ENCODE measurements around the gene EGFL7. TPM values are rescaled to one million over a fixed set of nuclear protein-coding genes. Genes with fewer than 3 reads are reported as not detected.
"Not testable (repeated sequence)": the region's sequence is repeated elsewhere in the genome, so short reads cannot be mapped to it uniquely, and the experiment has no call there.

EGFL7 gene
- polyA plus RNA-seq, 5 donors: 60.3 to 160 (median 86.2) TPM

DNA sequence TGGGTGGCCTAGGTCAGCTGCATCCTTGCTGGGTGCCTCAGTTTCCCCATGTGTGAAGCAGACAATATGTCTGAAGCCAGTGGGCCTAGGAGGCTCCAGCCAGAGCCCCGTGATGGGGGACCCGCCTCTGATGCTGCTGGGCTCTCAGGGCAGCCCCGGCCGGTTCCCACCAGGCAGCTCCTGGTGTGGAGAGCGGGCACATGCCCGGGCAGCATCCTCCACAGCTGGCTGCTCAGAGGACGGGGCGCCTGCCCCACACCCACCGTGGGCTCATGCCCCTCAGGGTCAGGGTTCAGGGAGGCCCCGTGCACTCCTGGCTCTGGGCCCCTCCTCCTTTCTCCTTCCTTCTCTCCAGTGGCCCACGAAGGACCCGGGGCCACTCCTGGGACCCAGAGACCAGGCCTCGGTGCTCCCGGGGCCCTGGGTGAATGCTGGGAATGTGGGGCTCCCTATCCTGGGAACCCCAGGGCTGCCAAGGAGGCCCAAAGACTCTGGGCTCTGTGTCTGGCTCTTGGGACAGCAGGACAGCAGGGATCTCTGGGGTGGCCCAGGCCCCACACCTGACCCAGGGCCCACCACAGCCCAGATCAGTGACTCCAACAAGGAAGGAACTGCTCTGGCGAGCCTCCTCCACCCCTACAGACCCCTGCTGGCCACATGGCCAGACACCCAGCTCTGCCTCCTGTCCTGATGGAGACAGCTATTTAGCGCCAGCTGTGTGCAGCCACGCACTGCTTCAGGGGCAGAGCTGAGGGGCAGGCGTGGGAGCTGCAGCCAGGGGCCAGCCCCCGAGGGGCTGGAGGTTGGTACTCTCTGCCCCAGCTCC is 39.5 kb upstream of the EGFL7 start:
- DNase-seq: no peak

DNA sequence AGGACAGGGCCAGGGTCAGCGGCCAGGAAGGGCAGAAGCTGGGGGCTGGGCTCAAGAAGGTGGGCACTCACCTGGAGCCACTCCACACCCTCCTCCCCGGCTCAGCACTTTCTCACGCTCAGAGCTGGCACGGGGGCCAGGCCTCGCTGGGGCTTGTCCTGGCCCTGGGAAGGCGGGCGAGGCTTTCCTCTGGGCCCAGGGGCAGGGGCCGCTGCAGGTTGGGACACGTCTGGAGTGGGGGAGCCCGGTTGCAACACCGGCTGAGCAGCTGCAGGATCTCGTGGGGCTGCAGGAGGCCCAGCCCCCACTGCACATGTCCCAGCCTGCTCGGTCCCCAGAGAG is 38.9 kb upstream of the EGFL7 start:
- no peak for DNase-seq

DNA sequence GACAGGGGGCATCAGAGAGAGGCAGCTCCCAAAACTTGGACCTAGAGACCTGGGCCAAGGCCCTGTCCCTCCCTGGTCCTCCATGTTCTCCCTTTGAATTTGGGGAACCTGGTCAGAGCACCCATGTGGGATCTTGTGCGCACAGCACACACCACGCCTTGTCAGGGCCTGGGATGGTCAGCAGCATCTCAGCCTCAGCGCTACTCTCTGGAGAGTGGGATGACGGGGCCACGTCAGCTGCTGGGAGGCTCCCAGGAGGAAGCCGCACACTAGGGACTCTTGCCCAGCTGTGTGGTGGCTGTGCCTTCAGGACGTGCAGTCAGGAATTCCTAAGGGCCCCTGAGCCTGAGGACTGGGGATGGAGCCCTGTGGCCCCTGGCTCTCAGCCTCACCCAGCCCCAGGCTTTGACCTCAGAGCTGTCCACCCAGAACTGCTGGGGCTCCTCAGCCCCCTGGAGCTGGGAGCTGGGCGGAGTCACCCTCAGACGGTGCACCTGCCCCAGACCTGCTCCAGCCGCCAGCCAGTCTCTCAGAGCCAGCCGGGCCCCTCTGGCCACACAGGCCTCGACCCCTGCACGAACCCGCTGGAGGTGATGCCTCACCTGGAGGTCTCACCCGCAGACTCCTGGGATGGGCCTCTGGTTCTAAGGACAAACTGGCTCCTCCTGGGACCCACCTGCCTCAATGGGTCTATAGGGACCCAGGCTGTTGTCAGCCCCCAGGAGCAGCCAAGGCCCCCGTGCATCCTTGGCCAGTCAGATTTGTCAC is 38.3 kb upstream of the EGFL7 start:
- no peak for DNase-seq

GRCh38 chr9:136625101-136626065 is 37.3 kb upstream of the EGFL7 start:
- peak in 1 of 2 donors; percentile 62 for DNase-seq

DNA sequence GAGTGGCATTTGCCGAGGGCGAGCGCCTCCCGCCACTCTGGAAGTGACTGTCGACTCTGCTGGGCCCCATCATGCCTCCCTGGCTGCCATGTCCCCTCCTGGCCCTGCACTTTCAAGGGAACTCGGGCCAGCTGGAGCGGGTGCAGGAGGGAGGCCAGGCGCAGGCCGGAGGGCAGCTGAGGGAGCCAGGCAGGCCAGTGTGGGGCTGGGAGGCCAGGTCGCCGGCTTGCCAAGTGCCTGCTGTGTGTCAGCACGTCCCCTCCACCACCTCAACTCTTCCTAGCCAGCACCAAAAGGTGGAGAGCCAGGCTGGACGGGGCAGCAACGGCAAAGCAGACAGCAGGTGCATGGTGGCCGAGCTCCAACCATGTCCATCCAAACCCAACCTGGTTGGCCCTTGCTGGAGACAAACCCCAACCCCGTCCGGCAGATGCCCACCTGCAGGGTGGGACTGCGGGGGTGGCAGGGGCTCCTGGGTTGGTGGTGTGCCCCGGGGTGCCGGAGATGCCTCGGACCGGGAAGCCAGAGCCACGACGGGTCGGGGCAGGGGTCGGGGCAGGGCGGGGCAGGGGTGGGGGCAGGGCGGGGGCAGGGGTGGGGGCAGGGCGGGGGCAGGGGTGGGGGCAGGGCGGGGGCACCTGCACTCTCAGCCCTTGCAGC is 36.5 kb upstream of the EGFL7 start:
- no peak for DNase-seq

GRCh38 chr9:136626740-136627642 is 35.7 kb upstream of the EGFL7 start:
- DNase-seq: no peak

- DNase-seq: no peak
Observed at GRCh38 chr9:136627703-136628102, 35.0 kb upstream of the EGFL7 start.

GRCh38 chr9:136628268-136628667 is 34.4 kb upstream of the EGFL7 start:
- DNase-seq: no peak

DNA sequence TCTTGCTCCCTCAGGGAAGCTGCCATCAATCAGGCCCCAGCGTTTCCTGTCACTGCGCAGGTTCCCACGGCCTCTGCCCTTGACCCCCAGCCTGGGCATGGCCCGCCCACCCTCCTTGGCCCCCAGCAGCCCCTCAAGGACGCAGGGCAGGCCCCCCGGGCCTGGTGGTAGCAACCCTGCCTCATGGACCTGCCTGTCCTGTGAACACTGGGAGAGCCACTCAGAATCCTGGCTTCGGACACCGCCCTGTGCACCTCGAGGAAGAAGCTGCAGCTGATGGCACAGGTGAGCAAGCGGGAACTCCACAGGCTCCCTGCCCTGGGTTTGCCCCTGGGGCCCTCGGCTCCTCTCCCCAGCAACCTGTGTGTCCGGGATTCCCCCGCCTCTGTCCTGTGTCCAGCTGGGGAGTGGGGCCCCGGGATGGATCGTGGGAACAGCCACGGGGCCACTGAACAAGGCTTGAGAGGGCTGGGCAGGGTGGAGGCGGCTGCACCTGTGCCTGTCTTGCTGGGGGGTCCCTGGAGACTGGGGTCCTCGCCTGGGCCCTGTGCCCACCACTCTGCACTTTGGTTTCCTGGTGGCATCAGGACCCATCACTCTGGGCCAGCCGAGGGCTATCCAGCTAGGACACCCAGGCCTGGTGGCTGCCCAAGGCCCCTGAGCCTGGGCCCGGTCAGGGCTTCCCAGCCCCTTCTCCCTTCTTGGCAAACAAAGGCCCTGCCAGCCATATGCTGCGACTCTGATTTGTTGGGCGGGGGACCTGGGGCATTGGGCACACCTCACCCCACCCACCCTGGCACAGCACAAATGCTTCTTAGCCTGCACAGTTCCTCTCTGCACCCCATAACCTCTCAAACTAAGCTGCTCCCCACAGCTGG is 33.5 kb upstream of the EGFL7 start:
- DNase-seq: no peak

GRCh38 chr9:136629879-136630661 is 32.6 kb upstream of the EGFL7 start:
- DNase-seq: no peak

- no peak for DNase-seq
Observed at GRCh38 chr9:136630662-136630992, 32.1 kb upstream of the EGFL7 start.

GRCh38 chr9:136631038-136632000 is 31.4 kb upstream of the EGFL7 start:
- DNase-seq: peak in 1 of 2 donors; percentile 73

DNA sequence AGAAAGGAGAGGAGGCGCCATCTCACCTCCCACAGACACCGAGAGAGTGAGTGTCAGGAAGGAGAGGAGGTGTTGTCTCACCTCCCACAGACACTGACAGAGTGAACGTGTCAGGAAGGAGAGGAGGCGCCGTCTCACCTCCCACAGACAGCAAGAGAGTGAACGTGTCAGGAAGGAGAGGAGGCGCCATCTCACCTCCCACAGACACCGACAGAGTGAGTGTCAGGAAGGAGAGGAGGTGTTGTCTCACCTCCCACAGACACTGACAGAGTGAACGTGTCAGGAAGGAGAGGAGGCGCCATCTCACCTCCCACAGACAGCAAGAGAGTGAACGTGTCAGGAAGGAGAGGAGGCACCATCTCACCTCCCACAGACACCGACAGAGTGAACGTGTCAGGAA is 30.6 kb upstream of the EGFL7 start:
- DNase-seq: not testable (repeated sequence)

DNA sequence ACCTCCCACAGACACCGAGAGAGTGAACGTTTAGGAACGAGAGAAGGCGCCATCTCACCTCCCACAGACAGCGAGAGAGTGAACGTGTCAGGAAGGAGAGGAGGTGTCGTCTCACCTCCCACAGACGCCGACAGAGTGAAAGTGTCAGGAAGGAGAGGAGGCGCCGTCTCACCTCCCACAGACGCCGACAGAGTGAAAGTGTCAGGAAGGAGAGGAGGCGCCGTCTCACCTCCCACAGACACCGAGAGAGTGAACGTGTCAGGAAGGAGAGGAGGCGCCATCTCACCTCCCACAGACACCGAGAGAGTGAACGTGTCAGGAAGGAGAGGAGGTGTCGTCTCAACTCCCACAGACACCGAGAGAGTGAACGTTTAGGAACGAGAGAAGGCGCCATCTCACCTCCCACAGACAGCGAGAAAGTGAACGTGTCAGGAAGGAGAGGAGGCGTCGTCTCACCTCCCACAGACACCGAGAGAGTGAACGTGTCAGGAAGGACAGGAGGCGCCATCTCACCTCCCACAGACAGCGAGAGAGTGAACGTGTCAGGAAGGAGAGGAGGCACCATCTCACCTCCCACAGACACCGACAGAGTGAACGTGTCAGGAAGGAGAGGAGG is 30.1 kb upstream of the EGFL7 start:
- not testable (repeated sequence) for DNase-seq

- DNase-seq: no peak
Observed at GRCh38 chr9:136634904-136635303, 27.8 kb upstream of the EGFL7 start.

- no peak for DNase-seq
Observed at GRCh38 chr9:136640171-136641111, 22.3 kb upstream of the EGFL7 start.

All from right lung (tissue), 5 donors.